Activated naive CD4-positive, alpha-beta T cell treated with anti-CD3 and anti-CD28 coated beads for 36 hours (primary cell): ENCODE results near the gene TEC. TPM values are rescaled to one million over a fixed set of nuclear protein-coding genes. Genes with fewer than 3 reads are reported as not detected.

Source experiments
- CTCF ChIA-PET: fragments of 350-600 bp; sonication (Branson Sonifier 250); formaldehyde crosslinking; loops from one replicate; lab custom pipeline; 2021; ENCODE audit warnings: antibody characterized with exemption; lab: Charles Lee
- DNase-seq: peaks from one replicate; pipeline ENCODE4 v3.0.0-alpha.2; 2020
- H3K27ac Mint-ChIP-seq: one replicate; pipeline ENCODE4 v1.8.0; 2021; ENCODE audit warnings: mild to moderate bottlenecking, mixed read lengths
- H3K27me3 Mint-ChIP-seq: one replicate; pipeline ENCODE4 v1.8.0; 2021; ENCODE audit warnings: low read depth, mixed read lengths
- H3K36me3 Mint-ChIP-seq: one replicate; pipeline ENCODE4 v1.8.0; 2021; ENCODE audit warnings: low read depth, mixed read lengths
- H3K4me1 Mint-ChIP-seq: one replicate; pipeline ENCODE4 v1.8.0; 2021; ENCODE audit warnings: low read depth, mixed read lengths
- H3K4me3 Mint-ChIP-seq: one replicate; pipeline ENCODE4 v1.8.0; 2021; ENCODE audit warnings: mild to moderate bottlenecking, moderate library complexity, mixed read lengths
- H3K9me3 Mint-ChIP-seq: one replicate; pipeline ENCODE4 v1.8.0; 2021; ENCODE audit warnings: mixed read lengths
- intact Hi-C: fragments of 100-400 bp; cut with micrococcal nuclease; formaldehyde crosslinking; loops from one replicate; pipeline ENCODE4 v1.15.1; 2023
- total RNA-seq, 2 experiments: library from RNA; stranded (reverse); gene quantifications; one replicate each; pipeline ENCODE4 v1.2.3, GENCODE V29; 2021

TEC gene
- total RNA-seq, 2 experiments from 2014 or later, result 3.4 to 3.7 TPM

DNA sequence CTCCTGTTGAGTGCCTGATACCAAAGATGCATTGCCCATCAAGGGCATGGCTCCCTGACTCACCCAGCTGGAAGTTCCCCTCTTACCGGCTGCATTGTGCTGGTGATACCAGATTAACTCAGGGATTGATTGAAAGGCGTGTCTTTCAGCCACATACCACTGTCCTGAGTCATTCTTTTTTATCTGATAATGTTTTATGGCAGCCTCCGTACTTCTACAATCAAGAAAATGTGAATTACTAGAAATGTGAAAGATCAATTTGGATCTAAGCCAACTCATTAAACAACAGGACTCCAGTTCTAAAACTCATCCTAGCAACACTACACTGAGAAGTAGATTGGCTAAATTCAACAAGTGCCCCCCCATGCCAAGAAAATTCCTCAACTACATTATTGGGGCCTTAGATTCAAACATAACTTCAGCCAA is 175.6 kb downstream of the TEC start:
- intact Hi-C loops, result loop anchor here (1.0 kb wide), 2 partner anchors 9 to 34 kb away; no protein-coding TSS in a partner anchor
- Mint-ChIP-seq H3K4me1 (peaks cover 21% of the 10 kb centered on the region), H3K27me3 (no peaks in the 10 kb centered on the region), H3K4me3 (no peak overlapping the region), H3K27ac (peak overlapping the region; percentile 61), H3K9me3 (no peaks in the 10 kb centered on the region), H3K36me3 (peaks cover 5% of the 10 kb centered on the region)
- CTCF ChIA-PET, result interaction anchor here (1.3 to 4.4 kb wide), 2 partner anchors 16 to 91 kb away, joined by 4 to 28 read pairs; no protein-coding TSS in a partner anchor
- DNase-seq, result peak; percentile 78

GRCh38 chr4:48090621-48091020 is 179.0 kb downstream of the TEC start:
- peaks cover 14% of the 10 kb centered on the region for H3K36me3 Mint-ChIP-seq
- no peak for DNase-seq
- H3K9me3 Mint-ChIP-seq, result no peaks in the 10 kb centered on the region
- no peaks in the 10 kb centered on the region for H3K27me3 Mint-ChIP-seq
- H3K4me3 Mint-ChIP-seq, result no peak overlapping the region
- H3K27ac Mint-ChIP-seq, result no peak overlapping the region
- intact Hi-C loops, result no loop called here
- H3K4me1 Mint-ChIP-seq, result peaks cover 28% of the 10 kb centered on the region
- CTCF ChIA-PET, result interaction anchor here (0.5 to 5.8 kb wide), 10 partner anchors 11 to 165 kb away, joined by 3 to 71 read pairs (median 4); no protein-coding TSS in a partner anchor

DNA sequence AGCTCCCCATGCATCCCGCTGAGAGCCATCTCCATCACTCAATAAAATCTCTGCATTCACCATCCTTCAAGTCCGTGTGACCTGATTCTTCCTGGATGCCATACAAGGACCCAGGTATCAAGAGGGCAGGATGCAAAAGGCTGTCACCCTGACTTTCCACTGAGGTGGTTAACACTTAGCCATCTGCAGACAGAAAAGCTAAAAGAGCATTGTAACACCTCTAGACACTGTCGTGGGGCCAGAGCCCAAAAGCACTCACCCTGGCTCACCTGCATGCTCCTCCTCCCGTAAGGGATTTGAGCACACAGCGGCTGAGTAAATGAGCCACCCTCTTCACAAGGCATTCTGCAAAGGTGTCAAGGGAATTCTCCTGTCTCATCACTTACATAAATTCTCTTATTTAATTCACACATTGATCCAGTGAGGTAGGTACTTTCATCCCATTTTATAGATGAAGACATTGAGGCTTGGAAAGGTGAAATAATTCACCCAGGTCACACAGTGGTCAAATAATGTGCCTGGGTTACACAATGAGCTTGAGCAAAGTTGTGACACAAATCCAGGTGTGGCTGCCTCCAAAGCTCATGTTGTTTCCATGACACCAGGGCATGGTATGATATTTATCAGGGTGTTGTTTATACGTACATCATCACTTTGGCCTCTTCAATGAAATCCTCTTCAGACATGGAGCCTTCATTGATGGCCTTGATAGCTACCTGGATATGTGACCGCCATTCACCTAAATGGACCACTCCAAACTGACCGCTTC is 183.6 kb downstream of the TEC start:
- CTCF ChIA-PET, result interaction anchor here (0.6 to 5.8 kb wide), 23 partner anchors 9 to 417 kb away, joined by 3 to 71 read pairs (median 4); partner anchors contain the start of genes CNGA1 and NIPAL1
- Mint-ChIP-seq H3K9me3 (no peaks in the 10 kb centered on the region), H3K27ac (no peak overlapping the region), H3K36me3 (peaks cover 18% of the 10 kb centered on the region), H3K4me1 (peaks cover 27% of the 10 kb centered on the region), H3K27me3 (no peaks in the 10 kb centered on the region), H3K4me3 (no peak overlapping the region)
- intact Hi-C loops, result loop anchor here (5.0 kb wide), 4 partner anchors 191 to 419 kb away; partner anchors contain the start of gene CORIN
- DNase-seq, result no peak

Other genes with a start within 250 kb of the TEC start
- 10 to 100 TPM; 24.4 to 28.6 TPM for gene TXK, start 135.6 kb downstream of the TEC start, total RNA-seq
- 10 to 100 TPM; 39.7 to 42.6 TPM for gene SLAIN2, start 71.7 kb upstream of the TEC start, total RNA-seq
- not detected for gene SLC10A4, start 213.5 kb upstream of the TEC start, total RNA-seq
- gene ZAR1, start 220.4 kb upstream of the TEC start, total RNA-seq, result not detected